HEK293 (cell line): ENCODE data around the gene OSTF1.

Experiments used
- CTCF ChIA-PET: fragments of 350-600 bp; formaldehyde crosslinking; extraction: SDS; loops from one replicate; lab custom pipeline; 2021; ENCODE audit warnings: antibody characterized with exemption; lab: Yijun Ruan, JAX
- POLR2A ChIA-PET: fragments of 300-600 bp; formaldehyde crosslinking; extraction: SDS; loops from one replicate; lab custom pipeline; 2020; ENCODE audit warnings: antibody characterized with exemption, inconsistent platforms; lab: Yijun Ruan, JAX
- H3K27ac ChIP-seq: fragments of 200-500 bp; sonication (Bioruptor generic); 2 replicates; pipeline ENCODE4 v1.5.1; 2014; ENCODE audit warnings: low read depth, low read length, control low read depth, inconsistent platforms; ENCODE audit errors: extremely low read depth
- H3K36me3 ChIP-seq, 2 experiments: fragments of 200-500 bp in 1 of 2; sonication (Bioruptor generic) in 1 of 2; 1 replicate in 1 of 2; 2 replicates in 1 of 2; pipeline ENCODE4 v1.5.1; 2014 to 2017; ENCODE audit warnings: inconsistent platforms in 2 of 2, low read length in 2 of 2; ENCODE audit not compliant: control insufficient read depth in 2 of 2, insufficient read depth in 1 of 2
- H3K4me1 ChIP-seq: fragments of 200-500 bp; sonication (Bioruptor generic); 2 replicates; pipeline ENCODE4 v1.5.1; 2014; ENCODE audit warnings: mild to moderate bottlenecking, low read length, inconsistent platforms; ENCODE audit not compliant: control insufficient read depth, insufficient read depth
- H3K4me3 ChIP-seq: 2 replicates; pipeline ENCODE4 v1.5.1; 2011; ENCODE audit warnings: low read depth, mild to moderate bottlenecking, control low read depth, low read length, moderate library complexity
- H3K9me3 ChIP-seq: fragments of 200-500 bp; sonication (Bioruptor generic); 2 replicates; pipeline ENCODE4 v1.5.1; 2014; ENCODE audit warnings: low read depth, low read length, inconsistent platforms; ENCODE audit not compliant: control insufficient read depth, insufficient read depth
- EGR2 ChIP-seq: fragments of 450-650 bp; formaldehyde crosslinking; IDR thresholded peaks from 2 replicates; pipeline ENCODE4 v1.5.1; 2016; ENCODE audit warnings: low read depth, missing biosample characterization, missing genetic modification characterization
- HOXA7 ChIP-seq: sonication (generic); formaldehyde crosslinking; IDR thresholded peaks from 2 replicates; pipeline ENCODE4 v1.8.1; 2022; ENCODE audit warnings: missing genetic modification reagents, borderline replicate concordance
- SCRT1 ChIP-seq: fragments of 450-650 bp; formaldehyde crosslinking; IDR thresholded peaks from 2 replicates; pipeline ENCODE4 v1.5.1; 2016; ENCODE audit warnings: missing biosample characterization, missing genetic modification characterization, borderline replicate concordance
- SP3 ChIP-seq: fragments of 450-650 bp; formaldehyde crosslinking; IDR thresholded peaks from 2 replicates; pipeline ENCODE4 v1.5.1; 2016; ENCODE audit warnings: missing biosample characterization, missing genetic modification characterization
- ZBTB20 ChIP-seq: fragments of 450-650 bp; formaldehyde crosslinking; IDR thresholded peaks from 2 replicates; pipeline ENCODE4 v1.5.1; 2016; ENCODE audit warnings: missing biosample characterization, missing genetic modification characterization
- ZBTB21 ChIP-seq: fragments of 450-650 bp; formaldehyde crosslinking; IDR thresholded peaks from 2 replicates; pipeline ENCODE4 v1.5.1; 2017; ENCODE audit warnings: missing biosample characterization, missing genetic modification characterization
- ZNF132 ChIP-seq: fragments of 450-650 bp; formaldehyde crosslinking; IDR thresholded peaks from 2 replicates; pipeline ENCODE4 v1.5.1; 2017; ENCODE audit warnings: missing biosample characterization, missing genetic modification characterization, borderline replicate concordance
- ZNF19 ChIP-seq: fragments of 450-650 bp; formaldehyde crosslinking; IDR thresholded peaks from 2 replicates; pipeline ENCODE4; 2016; ENCODE audit warnings: missing biosample characterization, missing genetic modification characterization, low read depth
- ZNF350 ChIP-seq: fragments of 450-650 bp; formaldehyde crosslinking; IDR thresholded peaks from 2 replicates; pipeline ENCODE4 v1.5.0; 2017; ENCODE audit warnings: missing biosample characterization, mild to moderate bottlenecking, missing genetic modification characterization
- ZNF391 ChIP-seq: fragments of 450-650 bp; formaldehyde crosslinking; IDR thresholded peaks from 2 replicates; pipeline ENCODE4 v1.5.1; 2016; ENCODE audit warnings: low read depth, missing biosample characterization, missing genetic modification characterization, borderline replicate concordance
- ZNF416 ChIP-seq: fragments of 450-650 bp; formaldehyde crosslinking; IDR thresholded peaks from 2 replicates; pipeline ENCODE4 v1.5.1; 2016; ENCODE audit warnings: missing biosample characterization, missing genetic modification characterization
- ZNF580 ChIP-seq: fragments of 450-650 bp; formaldehyde crosslinking; IDR thresholded peaks from 2 replicates; pipeline ENCODE4 v1.5.1; 2016; ENCODE audit warnings: missing biosample characterization, missing genetic modification characterization
- ZNF658 ChIP-seq: fragments of 450-650 bp; formaldehyde crosslinking; IDR thresholded peaks from 2 replicates; pipeline ENCODE4; 2016; ENCODE audit warnings: missing biosample characterization, missing genetic modification characterization
- ZNF776 ChIP-seq: fragments of 450-650 bp; formaldehyde crosslinking; IDR thresholded peaks from 2 replicates; pipeline ENCODE4 v1.5.0; 2017; ENCODE audit warnings: missing biosample characterization, missing genetic modification characterization, borderline replicate concordance
- ZNF785 ChIP-seq: fragments of 450-650 bp; formaldehyde crosslinking; IDR thresholded peaks from 2 replicates; pipeline ENCODE4 v1.5.1; 2016; ENCODE audit warnings: missing biosample characterization, missing genetic modification characterization
- ZSCAN30 ChIP-seq: fragments of 450-650 bp; IDR thresholded peaks from 2 replicates; pipeline ENCODE4 v1.5.1; 2018; ENCODE audit warnings: missing biosample characterization, mild to moderate bottlenecking, missing genetic modification characterization, moderate library complexity
- TF ChIP-seq, protein P1 (sequence below): fragments of 450-650 bp; formaldehyde crosslinking; IDR thresholded peaks from 2 replicates; pipeline ENCODE4 v1.5.1; 2016; ENCODE audit warnings: missing biosample characterization, missing genetic modification characterization
- TF ChIP-seq, protein P2 (sequence below): fragments of 450-650 bp; IDR thresholded peaks from 2 replicates; pipeline ENCODE4 v1.5.1; 2018; ENCODE audit warnings: missing biosample characterization, missing genetic modification characterization
- TF ChIP-seq, protein P3 (sequence below): fragments of 450-650 bp; formaldehyde crosslinking; IDR thresholded peaks from 2 replicates; pipeline ENCODE4 v1.5.1; 2016; ENCODE audit warnings: missing biosample characterization, missing genetic modification characterization, borderline replicate concordance
- TF ChIP-seq, protein P4 (sequence below): fragments of 450-650 bp; formaldehyde crosslinking; IDR thresholded peaks from 2 replicates; pipeline ENCODE4 v1.5.1; 2016; ENCODE audit warnings: missing biosample characterization, missing genetic modification characterization
- TF ChIP-seq, protein P5 (sequence below): fragments of 450-650 bp; formaldehyde crosslinking; IDR thresholded peaks from 2 replicates; pipeline ENCODE4 v1.5.1; 2017; ENCODE audit warnings: missing biosample characterization, missing genetic modification characterization

Gene OSTF1

GRCh38 chr9:75088646-75089372 is 495 bp downstream of the OSTF1 start (continued):
- TF ChIP-seq, protein P1, sequence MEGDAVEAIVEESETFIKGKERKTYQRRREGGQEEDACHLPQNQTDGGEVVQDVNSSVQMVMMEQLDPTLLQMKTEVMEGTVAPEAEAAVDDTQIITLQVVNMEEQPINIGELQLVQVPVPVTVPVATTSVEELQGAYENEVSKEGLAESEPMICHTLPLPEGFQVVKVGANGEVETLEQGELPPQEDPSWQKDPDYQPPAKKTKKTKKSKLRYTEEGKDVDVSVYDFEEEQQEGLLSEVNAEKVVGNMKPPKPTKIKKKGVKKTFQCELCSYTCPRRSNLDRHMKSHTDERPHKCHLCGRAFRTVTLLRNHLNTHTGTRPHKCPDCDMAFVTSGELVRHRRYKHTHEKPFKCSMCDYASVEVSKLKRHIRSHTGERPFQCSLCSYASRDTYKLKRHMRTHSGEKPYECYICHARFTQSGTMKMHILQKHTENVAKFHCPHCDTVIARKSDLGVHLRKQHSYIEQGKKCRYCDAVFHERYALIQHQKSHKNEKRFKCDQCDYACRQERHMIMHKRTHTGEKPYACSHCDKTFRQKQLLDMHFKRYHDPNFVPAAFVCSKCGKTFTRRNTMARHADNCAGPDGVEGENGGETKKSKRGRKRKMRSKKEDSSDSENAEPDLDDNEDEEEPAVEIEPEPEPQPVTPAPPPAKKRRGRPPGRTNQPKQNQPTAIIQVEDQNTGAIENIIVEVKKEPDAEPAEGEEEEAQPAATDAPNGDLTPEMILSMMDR = no peak
- TF ChIP-seq ZNF658 (no peak), ZBTB20 (0 out of 2 replicates have a peak, but pooled peaks have one; percentile 24)
- TF ChIP-seq, protein P2, sequence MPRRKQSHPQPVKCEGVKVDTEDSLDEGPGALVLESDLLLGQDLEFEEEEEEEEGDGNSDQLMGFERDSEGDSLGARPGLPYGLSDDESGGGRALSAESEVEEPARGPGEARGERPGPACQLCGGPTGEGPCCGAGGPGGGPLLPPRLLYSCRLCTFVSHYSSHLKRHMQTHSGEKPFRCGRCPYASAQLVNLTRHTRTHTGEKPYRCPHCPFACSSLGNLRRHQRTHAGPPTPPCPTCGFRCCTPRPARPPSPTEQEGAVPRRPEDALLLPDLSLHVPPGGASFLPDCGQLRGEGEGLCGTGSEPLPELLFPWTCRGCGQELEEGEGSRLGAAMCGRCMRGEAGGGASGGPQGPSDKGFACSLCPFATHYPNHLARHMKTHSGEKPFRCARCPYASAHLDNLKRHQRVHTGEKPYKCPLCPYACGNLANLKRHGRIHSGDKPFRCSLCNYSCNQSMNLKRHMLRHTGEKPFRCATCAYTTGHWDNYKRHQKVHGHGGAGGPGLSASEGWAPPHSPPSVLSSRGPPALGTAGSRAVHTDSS (tag by site-specific recombination) = no peak

GRCh38 chr9:75089373-75089766 is 1.1 kb downstream of the OSTF1 start:
- no peaks in the 10 kb centered on the region for H3K9me3 ChIP-seq
- no peaks in the 10 kb centered on the region for H3K4me1 ChIP-seq
- no peaks in the 10 kb centered on the region for H3K36me3 ChIP-seq
- ChIA-PET POLR2A (no interaction called here), CTCF (interaction anchor here (0.5 to 0.7 kb wide), 3 partner anchors 297 to 629 kb away, joined by 3 read pairs; no protein-coding TSS in a partner anchor)
- no peak for TF ChIP-seq ZBTB21 (tag by site-specific recombination)
- no peak for TF ChIP-seq HOXA7
- TF ChIP-seq, protein P3, sequence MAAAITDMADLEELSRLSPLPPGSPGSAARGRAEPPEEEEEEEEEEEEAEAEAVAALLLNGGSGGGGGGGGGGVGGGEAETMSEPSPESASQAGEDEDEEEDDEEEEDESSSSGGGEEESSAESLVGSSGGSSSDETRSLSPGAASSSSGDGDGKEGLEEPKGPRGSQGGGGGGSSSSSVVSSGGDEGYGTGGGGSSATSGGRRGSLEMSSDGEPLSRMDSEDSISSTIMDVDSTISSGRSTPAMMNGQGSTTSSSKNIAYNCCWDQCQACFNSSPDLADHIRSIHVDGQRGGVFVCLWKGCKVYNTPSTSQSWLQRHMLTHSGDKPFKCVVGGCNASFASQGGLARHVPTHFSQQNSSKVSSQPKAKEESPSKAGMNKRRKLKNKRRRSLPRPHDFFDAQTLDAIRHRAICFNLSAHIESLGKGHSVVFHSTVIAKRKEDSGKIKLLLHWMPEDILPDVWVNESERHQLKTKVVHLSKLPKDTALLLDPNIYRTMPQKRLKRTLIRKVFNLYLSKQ (tag by site-specific recombination) = no peak
- TF ChIP-seq ZNF776 = no peak
- TF ChIP-seq ZSCAN30 (tag by site-specific recombination) = no peak
- TF ChIP-seq ZNF19 (tag by site-specific recombination) = no peak
- no peak for TF ChIP-seq ZNF350
- TF ChIP-seq ZNF416 (tag by site-specific recombination) = no peak
- TF ChIP-seq SP3 = no peak
- no peak for TF ChIP-seq EGR2 (tag by site-specific recombination)
- TF ChIP-seq ZNF785 (tag by site-specific recombination) = no peak
- TF ChIP-seq SCRT1 (tag by site-specific recombination) = no peak
- TF ChIP-seq ZNF391 (tag by site-specific recombination) = no peak
- TF ChIP-seq, protein P4, sequence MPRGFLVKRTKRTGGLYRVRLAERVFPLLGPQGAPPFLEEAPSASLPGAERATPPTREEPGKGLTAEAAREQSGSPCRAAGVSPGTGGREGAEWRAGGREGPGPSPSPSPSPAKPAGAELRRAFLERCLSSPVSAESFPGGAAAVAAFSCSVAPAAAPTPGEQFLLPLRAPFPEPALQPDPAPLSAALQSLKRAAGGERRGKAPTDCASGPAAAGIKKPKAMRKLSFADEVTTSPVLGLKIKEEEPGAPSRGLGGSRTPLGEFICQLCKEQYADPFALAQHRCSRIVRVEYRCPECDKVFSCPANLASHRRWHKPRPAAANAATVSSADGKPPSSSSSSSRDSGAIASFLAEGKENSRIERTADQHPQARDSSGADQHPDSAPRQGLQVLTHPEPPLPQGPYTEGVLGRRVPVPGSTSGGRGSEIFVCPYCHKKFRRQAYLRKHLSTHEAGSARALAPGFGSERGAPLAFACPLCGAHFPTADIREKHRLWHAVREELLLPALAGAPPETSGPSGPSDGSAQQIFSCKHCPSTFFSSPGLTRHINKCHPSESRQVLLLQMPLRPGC = no peak
- TF ChIP-seq, protein P5, sequence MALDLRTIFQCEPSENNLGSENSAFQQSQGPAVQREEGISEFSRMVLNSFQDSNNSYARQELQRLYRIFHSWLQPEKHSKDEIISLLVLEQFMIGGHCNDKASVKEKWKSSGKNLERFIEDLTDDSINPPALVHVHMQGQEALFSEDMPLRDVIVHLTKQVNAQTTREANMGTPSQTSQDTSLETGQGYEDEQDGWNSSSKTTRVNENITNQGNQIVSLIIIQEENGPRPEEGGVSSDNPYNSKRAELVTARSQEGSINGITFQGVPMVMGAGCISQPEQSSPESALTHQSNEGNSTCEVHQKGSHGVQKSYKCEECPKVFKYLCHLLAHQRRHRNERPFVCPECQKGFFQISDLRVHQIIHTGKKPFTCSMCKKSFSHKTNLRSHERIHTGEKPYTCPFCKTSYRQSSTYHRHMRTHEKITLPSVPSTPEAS (tag by site-specific recombination) = no peak
- no peak for TF ChIP-seq ZNF132
- TF ChIP-seq ZNF580 (tag by site-specific recombination) = no peak
- no peak overlapping the region for H3K27ac ChIP-seq
- H3K4me3 ChIP-seq = peak overlapping the region; percentile 89
